NB4 (cell line): ENCODE results near the gene PARM1.

Source experiments
- TF ChIP-seq, protein P1 (sequence below): IDR thresholded peaks from one replicate; pipeline ENCODE4 v1.5.1; 2012; ENCODE audit warnings: low read depth, low read length
- TF ChIP-seq, protein P2 (sequence below): IDR thresholded peaks from 2 replicates; pipeline ENCODE4 v1.6.1; 2011; ENCODE audit warnings: low read depth, low read length

- TF ChIP-seq, protein P1, sequence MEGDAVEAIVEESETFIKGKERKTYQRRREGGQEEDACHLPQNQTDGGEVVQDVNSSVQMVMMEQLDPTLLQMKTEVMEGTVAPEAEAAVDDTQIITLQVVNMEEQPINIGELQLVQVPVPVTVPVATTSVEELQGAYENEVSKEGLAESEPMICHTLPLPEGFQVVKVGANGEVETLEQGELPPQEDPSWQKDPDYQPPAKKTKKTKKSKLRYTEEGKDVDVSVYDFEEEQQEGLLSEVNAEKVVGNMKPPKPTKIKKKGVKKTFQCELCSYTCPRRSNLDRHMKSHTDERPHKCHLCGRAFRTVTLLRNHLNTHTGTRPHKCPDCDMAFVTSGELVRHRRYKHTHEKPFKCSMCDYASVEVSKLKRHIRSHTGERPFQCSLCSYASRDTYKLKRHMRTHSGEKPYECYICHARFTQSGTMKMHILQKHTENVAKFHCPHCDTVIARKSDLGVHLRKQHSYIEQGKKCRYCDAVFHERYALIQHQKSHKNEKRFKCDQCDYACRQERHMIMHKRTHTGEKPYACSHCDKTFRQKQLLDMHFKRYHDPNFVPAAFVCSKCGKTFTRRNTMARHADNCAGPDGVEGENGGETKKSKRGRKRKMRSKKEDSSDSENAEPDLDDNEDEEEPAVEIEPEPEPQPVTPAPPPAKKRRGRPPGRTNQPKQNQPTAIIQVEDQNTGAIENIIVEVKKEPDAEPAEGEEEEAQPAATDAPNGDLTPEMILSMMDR: no peak
- TF ChIP-seq, protein P2, sequence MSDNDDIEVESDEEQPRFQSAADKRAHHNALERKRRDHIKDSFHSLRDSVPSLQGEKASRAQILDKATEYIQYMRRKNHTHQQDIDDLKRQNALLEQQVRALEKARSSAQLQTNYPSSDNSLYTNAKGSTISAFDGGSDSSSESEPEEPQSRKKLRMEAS: no peak
These were observed 906 bp upstream of the PARM1 start for GRCh38 chr4:74932010-74932409.
